Measurements from ENCODE around the gene DIS3L2.

DNA sequence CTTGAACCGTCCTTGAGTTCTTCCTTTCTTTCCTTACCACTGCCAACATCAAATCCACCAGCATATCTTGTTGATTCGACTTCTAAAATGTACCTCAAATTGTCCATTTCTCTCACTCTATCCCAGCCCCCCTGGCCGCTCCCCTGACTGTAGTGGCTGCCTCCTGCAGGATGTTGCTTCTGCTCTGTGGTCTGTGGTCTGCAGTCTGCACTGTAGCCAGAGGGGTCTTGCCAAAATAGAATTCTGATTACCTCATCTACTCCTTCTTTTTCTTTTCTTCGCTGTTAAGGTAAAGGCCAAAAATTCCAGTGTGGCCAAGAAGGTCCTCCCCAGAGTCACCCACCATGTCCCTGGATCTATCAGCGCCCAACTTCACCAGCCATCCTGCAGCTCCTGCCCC, 337.6 kb downstream of the DIS3L2 start:
- TF ChIP-seq, protein P1, sequence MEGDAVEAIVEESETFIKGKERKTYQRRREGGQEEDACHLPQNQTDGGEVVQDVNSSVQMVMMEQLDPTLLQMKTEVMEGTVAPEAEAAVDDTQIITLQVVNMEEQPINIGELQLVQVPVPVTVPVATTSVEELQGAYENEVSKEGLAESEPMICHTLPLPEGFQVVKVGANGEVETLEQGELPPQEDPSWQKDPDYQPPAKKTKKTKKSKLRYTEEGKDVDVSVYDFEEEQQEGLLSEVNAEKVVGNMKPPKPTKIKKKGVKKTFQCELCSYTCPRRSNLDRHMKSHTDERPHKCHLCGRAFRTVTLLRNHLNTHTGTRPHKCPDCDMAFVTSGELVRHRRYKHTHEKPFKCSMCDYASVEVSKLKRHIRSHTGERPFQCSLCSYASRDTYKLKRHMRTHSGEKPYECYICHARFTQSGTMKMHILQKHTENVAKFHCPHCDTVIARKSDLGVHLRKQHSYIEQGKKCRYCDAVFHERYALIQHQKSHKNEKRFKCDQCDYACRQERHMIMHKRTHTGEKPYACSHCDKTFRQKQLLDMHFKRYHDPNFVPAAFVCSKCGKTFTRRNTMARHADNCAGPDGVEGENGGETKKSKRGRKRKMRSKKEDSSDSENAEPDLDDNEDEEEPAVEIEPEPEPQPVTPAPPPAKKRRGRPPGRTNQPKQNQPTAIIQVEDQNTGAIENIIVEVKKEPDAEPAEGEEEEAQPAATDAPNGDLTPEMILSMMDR (IDR thresholded peaks at IDR 0.05; ENCODE audit: low read depth, low read length) = no peak
- TF ChIP-seq EZH2phosphoT487 (IDR thresholded peaks at IDR 0.05; ENCODE audit: low read depth) = no peak

Data from OCI-LY3 (cell line).